Spleen (tissue), 7 donors: ENCODE results near the gene PTPRN2.

Experiments
- POLR2A ChIP-seq, 3 donors: fragments of 450-650 bp; IDR thresholded peaks; one replicate each; pipeline ENCODE4 v1.5.1; 2017; ENCODE audit warnings: antibody characterized with exemption in 3 of 3, mild to moderate bottlenecking in 1 of 3
- POLR2AphosphoS5 ChIP-seq, 3 donors: sonication (generic); formaldehyde crosslinking; IDR thresholded peaks; one replicate each; pipeline ENCODE4 v1.5.1; 2017; ENCODE audit warnings: antibody characterized with exemption in 3 of 3
- TF ChIP-seq, protein P1 (sequence below), 11 experiments: fragments of 200-600 bp in 7 of 11; fragments of 450-650 bp in 4 of 11; sonication (generic) in 4 of 11; IDR thresholded peaks in 8 of 11; conservative IDR thresholded peaks in 3 of 11; 1 replicate in 7 of 11; 2 replicates in 4 of 11; pipeline versions ENCODE4 v1.4.0 to v1.8.0; 2016 to 2021; ENCODE audit warnings: antibody characterized with exemption in 11 of 11, inconsistent platforms in 4 of 11, mild to moderate bottlenecking in 1 of 11
- donor health status: DM: no; HTN: no; CAD: no; lungs with moderate emphysema.
- donor health status: DM: no; HTN: no; CAD: no.
- donor health status: DM: no; HTN: no; CAD: no.

- TF ChIP-seq POLR2A (IDR thresholded peaks at IDR 0.05): no peak
- TF ChIP-seq, protein P1, sequence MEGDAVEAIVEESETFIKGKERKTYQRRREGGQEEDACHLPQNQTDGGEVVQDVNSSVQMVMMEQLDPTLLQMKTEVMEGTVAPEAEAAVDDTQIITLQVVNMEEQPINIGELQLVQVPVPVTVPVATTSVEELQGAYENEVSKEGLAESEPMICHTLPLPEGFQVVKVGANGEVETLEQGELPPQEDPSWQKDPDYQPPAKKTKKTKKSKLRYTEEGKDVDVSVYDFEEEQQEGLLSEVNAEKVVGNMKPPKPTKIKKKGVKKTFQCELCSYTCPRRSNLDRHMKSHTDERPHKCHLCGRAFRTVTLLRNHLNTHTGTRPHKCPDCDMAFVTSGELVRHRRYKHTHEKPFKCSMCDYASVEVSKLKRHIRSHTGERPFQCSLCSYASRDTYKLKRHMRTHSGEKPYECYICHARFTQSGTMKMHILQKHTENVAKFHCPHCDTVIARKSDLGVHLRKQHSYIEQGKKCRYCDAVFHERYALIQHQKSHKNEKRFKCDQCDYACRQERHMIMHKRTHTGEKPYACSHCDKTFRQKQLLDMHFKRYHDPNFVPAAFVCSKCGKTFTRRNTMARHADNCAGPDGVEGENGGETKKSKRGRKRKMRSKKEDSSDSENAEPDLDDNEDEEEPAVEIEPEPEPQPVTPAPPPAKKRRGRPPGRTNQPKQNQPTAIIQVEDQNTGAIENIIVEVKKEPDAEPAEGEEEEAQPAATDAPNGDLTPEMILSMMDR (IDR thresholded peaks at IDR 0.05 in 8 of 11, conservative IDR thresholded peaks at IDR 0.05 in 3 of 11): no peak
- TF ChIP-seq POLR2AphosphoS5 (IDR thresholded peaks at IDR 0.05): no peak
Measured at GRCh38 chr7:158277219-158278141, 310.1 kb downstream of the PTPRN2 start.
